ENCODE data around the gene RAB20.
"Not testable (repeated sequence)": the region's sequence is repeated elsewhere in the genome, so short reads cannot be mapped to it uniquely, and the experiment has no call there.

The RAB20 gene

GRCh38 chr13:110499621-110500281 is 61.8 kb downstream of the RAB20 start:
- H3K23ac ChIP-seq (ENCODE audit: low read depth, low read length, poor library complexity), result no peak overlapping the region
- no peak overlapping the region for H3K27ac ChIP-seq (replicated peaks; ENCODE audit: low read length)
- H2BK5ac ChIP-seq (ENCODE audit: low read length), result no peak overlapping the region
- no peak overlapping the region for H3K9ac ChIP-seq (ENCODE audit: low read depth, low read length, poor library complexity)
- no peak overlapping the region for H2AFZ ChIP-seq (ENCODE audit: low read length)
- H3K14ac ChIP-seq (ENCODE audit: low read length), result no peak overlapping the region
- H3K79me1 ChIP-seq (ENCODE audit: low read depth, low read length), result no peaks in the 10 kb centered on the region
- peaks cover 64 to 99% of the 10 kb centered on the region in 2 donors for H3K36me3 ChIP-seq (replicated peaks in 1 of 2; ENCODE audit: control insufficient read depth in 2 of 2, insufficient read depth in 2 of 2, low read length in 2 of 2)
- H2BK12ac ChIP-seq (ENCODE audit: low read length), result no peak overlapping the region
- H4K91ac ChIP-seq (ENCODE audit: low read depth, low read length, poor library complexity), result no peak overlapping the region
- DNase-seq (ENCODE audit: low spot score), result no peak
- no peak overlapping the region for H4K8ac ChIP-seq (ENCODE audit: low read depth, low read length)
- WGBS, 2 donors (ENCODE audit: extremely low coverage in 2 of 2, insufficient read length in 2 of 2, insufficient replicate concordance in 1 of 2), result no CpG with 5 or more reads among the region's 10 CpGs
- H3K4me2 ChIP-seq (ENCODE audit: insufficient read depth, low read length, poor library complexity, severe bottlenecking), result no peak overlapping the region
- no peak overlapping the region for H2BK120ac ChIP-seq (ENCODE audit: low read depth, low read length)
- H3K4ac ChIP-seq (ENCODE audit: low read length), result no peak overlapping the region
- H3K18ac ChIP-seq (ENCODE audit: low read length), result no peak overlapping the region
- H3K4me1 ChIP-seq (ENCODE audit: control insufficient read depth in 2 of 2, insufficient read depth in 1 of 2, low read depth in 1 of 2, low read length in 2 of 2), result no peaks in the 10 kb centered on the region
- peaks cover 4 to 9% of the 10 kb centered on the region in 2 donors for H3K9me3 ChIP-seq (replicated peaks in 1 of 2; ENCODE audit: control insufficient read depth in 2 of 2, insufficient read depth in 1 of 2, low read depth in 1 of 2, low read length in 2 of 2)
- no peaks in the 10 kb centered on the region for H3K27me3 ChIP-seq (ENCODE audit: control insufficient read depth in 3 of 3, insufficient read depth in 3 of 3, low read depth in 1 of 3, low read length in 3 of 3)
- no peak overlapping the region for H2BK15ac ChIP-seq (ENCODE audit: low read length)
- H3K4me3 ChIP-seq (ENCODE audit: low read length in 2 of 2), result no peak overlapping the region
- H2AK5ac ChIP-seq (ENCODE audit: low read depth, low read length), result no peak overlapping the region

GRCh38 chr13:110498765-110499164 is 62.8 kb downstream of the RAB20 start:
- Histone ChIP-seq H3K79me1 (ENCODE audit: low read depth, low read length) (no peaks in the 10 kb centered on the region), H2BK12ac (ENCODE audit: low read length) (no peak overlapping the region), H3K4me1 (ENCODE audit: control insufficient read depth in 2 of 2, insufficient read depth in 1 of 2, low read depth in 1 of 2, low read length in 2 of 2) (no peaks in the 10 kb centered on the region), H3K9ac (ENCODE audit: low read depth, low read length, poor library complexity) (no peak overlapping the region), H3K36me3 (replicated peaks in 1 of 2; ENCODE audit: control insufficient read depth in 2 of 2, insufficient read depth in 2 of 2, low read length in 2 of 2) (peaks cover 60 to 99% of the 10 kb centered on the region in 2 donors), H3K23ac (ENCODE audit: low read depth, low read length, poor library complexity) (no peak overlapping the region), H2AFZ (ENCODE audit: low read length) (no peak overlapping the region), H3K18ac (ENCODE audit: low read length) (no peak overlapping the region), H2BK15ac (ENCODE audit: low read length) (no peak overlapping the region), H3K27ac (replicated peaks; ENCODE audit: low read length) (no peak overlapping the region), H3K4me3 (ENCODE audit: low read length in 2 of 2) (peak overlapping the region in 1 of 2 donors; percentile 44), H3K4ac (ENCODE audit: low read length) (no peak overlapping the region), H2BK120ac (ENCODE audit: low read depth, low read length) (no peak overlapping the region), H2AK5ac (ENCODE audit: low read depth, low read length) (no peak overlapping the region), H3K9me3 (replicated peaks in 1 of 2; ENCODE audit: control insufficient read depth in 2 of 2, insufficient read depth in 1 of 2, low read depth in 1 of 2, low read length in 2 of 2) (peaks cover 4 to 9% of the 10 kb centered on the region in 2 donors), H2BK5ac (ENCODE audit: low read length) (no peak overlapping the region), H3K27me3 (ENCODE audit: control insufficient read depth in 3 of 3, insufficient read depth in 3 of 3, low read depth in 1 of 3, low read length in 3 of 3) (no peaks in the 10 kb centered on the region), H3K14ac (ENCODE audit: low read length) (no peak overlapping the region), H4K91ac (ENCODE audit: low read depth, low read length, poor library complexity) (no peak overlapping the region), H3K4me2 (ENCODE audit: insufficient read depth, low read length, poor library complexity, severe bottlenecking) (no peak overlapping the region), H4K8ac (ENCODE audit: low read depth, low read length) (no peak overlapping the region)
- no CpG with 5 or more reads among the region's 10 CpGs for WGBS, 2 donors (ENCODE audit: extremely low coverage in 2 of 2, insufficient read length in 2 of 2, insufficient replicate concordance in 1 of 2)
- no peak for DNase-seq (ENCODE audit: low spot score)

GRCh38 chr13:110498327-110498726 is 63.2 kb downstream of the RAB20 start:
- WGBS, 2 donors (ENCODE audit: extremely low coverage in 2 of 2, insufficient read length in 2 of 2, insufficient replicate concordance in 1 of 2), result no CpG with 5 or more reads among the region's 5 CpGs
- peaks cover 57 to 99% of the 10 kb centered on the region in 2 donors for H3K36me3 ChIP-seq (replicated peaks in 1 of 2; ENCODE audit: control insufficient read depth in 2 of 2, insufficient read depth in 2 of 2, low read length in 2 of 2)
- H3K79me1 ChIP-seq (ENCODE audit: low read depth, low read length), result no peaks in the 10 kb centered on the region

GRCh38 chr13:110497896-110498295 is 63.6 kb downstream of the RAB20 start:
- H2AFZ ChIP-seq (ENCODE audit: low read length); H3K4me2 ChIP-seq (ENCODE audit: insufficient read depth, low read length, poor library complexity, severe bottlenecking); H3K23ac ChIP-seq (ENCODE audit: low read depth, low read length, poor library complexity); H4K8ac ChIP-seq (ENCODE audit: low read depth, low read length); H3K9me3 ChIP-seq (replicated peaks in 1 of 2; ENCODE audit: control insufficient read depth in 2 of 2, insufficient read depth in 1 of 2, low read depth in 1 of 2, low read length in 2 of 2); H3K9ac ChIP-seq (ENCODE audit: low read depth, low read length, poor library complexity); H2BK5ac ChIP-seq (ENCODE audit: low read length); H3K4me1 ChIP-seq (ENCODE audit: control insufficient read depth in 2 of 2, insufficient read depth in 1 of 2, low read depth in 1 of 2, low read length in 2 of 2); H3K27ac ChIP-seq (replicated peaks; ENCODE audit: low read length); H2AK5ac ChIP-seq (ENCODE audit: low read depth, low read length); H3K27me3 ChIP-seq (ENCODE audit: control insufficient read depth in 3 of 3, insufficient read depth in 3 of 3, low read depth in 1 of 3, low read length in 3 of 3); DNase-seq (ENCODE audit: low spot score); H3K14ac ChIP-seq (ENCODE audit: low read length); H3K4ac ChIP-seq (ENCODE audit: low read length); H3K4me3 ChIP-seq (ENCODE audit: low read length in 2 of 2); H2BK12ac ChIP-seq (ENCODE audit: low read length); H3K79me1 ChIP-seq (ENCODE audit: low read depth, low read length); H3K18ac ChIP-seq (ENCODE audit: low read length); H2BK120ac ChIP-seq (ENCODE audit: low read depth, low read length); H4K91ac ChIP-seq (ENCODE audit: low read depth, low read length, poor library complexity); H2BK15ac ChIP-seq (ENCODE audit: low read length): not testable (repeated sequence)
- no CpG with 5 or more reads among the region's 3 CpGs for WGBS, 2 donors (ENCODE audit: extremely low coverage in 2 of 2, insufficient read length in 2 of 2, insufficient replicate concordance in 1 of 2)
- H3K36me3 ChIP-seq (replicated peaks in 1 of 2; ENCODE audit: control insufficient read depth in 2 of 2, insufficient read depth in 2 of 2, low read length in 2 of 2), result peaks cover 53 to 99% of the 10 kb centered on the region in 2 donors

More at GRCh38 chr13:110498327-110498726, 63.2 kb downstream of the RAB20 start:
- DNase-seq (ENCODE audit: low spot score), result no peak
- H3K27ac ChIP-seq (replicated peaks; ENCODE audit: low read length), result no peak overlapping the region
- no peak overlapping the region for H3K18ac ChIP-seq (ENCODE audit: low read length)
- H2BK120ac ChIP-seq (ENCODE audit: low read depth, low read length), result no peak overlapping the region
- H3K9me3 ChIP-seq (replicated peaks in 1 of 2; ENCODE audit: control insufficient read depth in 2 of 2, insufficient read depth in 1 of 2, low read depth in 1 of 2, low read length in 2 of 2), result peaks cover 4 to 9% of the 10 kb centered on the region in 2 donors
- H3K14ac ChIP-seq (ENCODE audit: low read length), result no peak overlapping the region
- no peak overlapping the region for H2BK15ac ChIP-seq (ENCODE audit: low read length)
- no peak overlapping the region for H3K4me3 ChIP-seq (ENCODE audit: low read length in 2 of 2)
- H3K23ac ChIP-seq (ENCODE audit: low read depth, low read length, poor library complexity), result no peak overlapping the region
- H4K8ac ChIP-seq (ENCODE audit: low read depth, low read length), result no peak overlapping the region
- H3K4me2 ChIP-seq (ENCODE audit: insufficient read depth, low read length, poor library complexity, severe bottlenecking), result no peak overlapping the region
- H3K27me3 ChIP-seq (ENCODE audit: control insufficient read depth in 3 of 3, insufficient read depth in 3 of 3, low read depth in 1 of 3, low read length in 3 of 3), result no peaks in the 10 kb centered on the region
- no peaks in the 10 kb centered on the region for H3K4me1 ChIP-seq (ENCODE audit: control insufficient read depth in 2 of 2, insufficient read depth in 1 of 2, low read depth in 1 of 2, low read length in 2 of 2)
- H2BK5ac ChIP-seq (ENCODE audit: low read length), result no peak overlapping the region
- H2BK12ac ChIP-seq (ENCODE audit: low read length), result no peak overlapping the region
- H2AK5ac ChIP-seq (ENCODE audit: low read depth, low read length), result no peak overlapping the region
- H2AFZ ChIP-seq (ENCODE audit: low read length), result no peak overlapping the region
- no peak overlapping the region for H4K91ac ChIP-seq (ENCODE audit: low read depth, low read length, poor library complexity)
- H3K4ac ChIP-seq (ENCODE audit: low read length), result no peak overlapping the region
- no peak overlapping the region for H3K9ac ChIP-seq (ENCODE audit: low read depth, low read length, poor library complexity)
